ENCODE results near the gene PSTPIP1.

The PSTPIP1 gene

GRCh38 chr15:76999996-77000395 lies 5.1 kb downstream of the PSTPIP1 start:
- peak in 2 of 4 experiments; percentile 61 to 66 for DNase-seq

- peak in 1 of 4 experiments; percentile 5 for DNase-seq
Measured at GRCh38 chr15:77001351-77001750, 6.4 kb downstream of the PSTPIP1 start.

DNA sequence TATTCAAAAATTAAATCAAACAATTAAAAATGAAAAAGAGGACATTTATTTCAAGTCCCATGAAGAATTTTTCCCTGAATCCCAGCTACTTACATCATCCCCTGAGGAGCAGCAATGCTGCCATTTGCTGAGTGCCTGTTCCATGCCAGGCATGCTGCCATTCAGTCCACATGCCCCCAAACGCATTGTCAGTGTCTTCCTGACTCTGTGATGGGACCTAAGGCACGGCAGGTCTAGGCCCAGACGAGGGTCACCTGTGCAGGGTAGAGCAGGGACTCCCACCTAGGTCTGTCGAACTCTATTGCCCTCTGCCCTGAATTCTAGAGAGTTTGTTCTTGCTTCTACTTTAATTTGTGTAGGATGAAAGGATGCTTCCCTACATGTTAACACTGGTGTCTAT lies 7.0 kb downstream of the PSTPIP1 start:
- peak in 1 of 4 experiments; percentile 1 for DNase-seq

DNA sequence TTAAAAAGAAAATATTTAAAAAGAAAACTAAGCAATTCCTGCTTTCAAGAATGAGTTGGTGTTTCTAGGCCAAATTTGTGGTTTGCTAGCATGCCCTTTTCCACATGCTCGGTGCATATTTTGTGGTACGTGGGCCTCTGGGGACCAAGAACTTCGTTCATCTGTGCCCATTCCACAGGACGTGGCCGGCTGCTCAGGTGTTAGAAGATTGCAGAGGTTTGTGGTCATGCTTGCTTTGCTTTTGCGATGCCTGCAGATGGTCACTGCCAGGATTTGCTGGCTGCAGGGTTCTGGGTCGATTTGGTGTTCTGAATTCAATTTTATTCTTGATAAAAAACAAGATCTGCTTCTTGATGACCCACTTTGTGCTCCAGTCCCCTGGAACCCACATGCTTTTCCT lies 7.5 kb downstream of the PSTPIP1 start:
- peak in 1 of 4 experiments; percentile 5 for DNase-seq

DNA sequence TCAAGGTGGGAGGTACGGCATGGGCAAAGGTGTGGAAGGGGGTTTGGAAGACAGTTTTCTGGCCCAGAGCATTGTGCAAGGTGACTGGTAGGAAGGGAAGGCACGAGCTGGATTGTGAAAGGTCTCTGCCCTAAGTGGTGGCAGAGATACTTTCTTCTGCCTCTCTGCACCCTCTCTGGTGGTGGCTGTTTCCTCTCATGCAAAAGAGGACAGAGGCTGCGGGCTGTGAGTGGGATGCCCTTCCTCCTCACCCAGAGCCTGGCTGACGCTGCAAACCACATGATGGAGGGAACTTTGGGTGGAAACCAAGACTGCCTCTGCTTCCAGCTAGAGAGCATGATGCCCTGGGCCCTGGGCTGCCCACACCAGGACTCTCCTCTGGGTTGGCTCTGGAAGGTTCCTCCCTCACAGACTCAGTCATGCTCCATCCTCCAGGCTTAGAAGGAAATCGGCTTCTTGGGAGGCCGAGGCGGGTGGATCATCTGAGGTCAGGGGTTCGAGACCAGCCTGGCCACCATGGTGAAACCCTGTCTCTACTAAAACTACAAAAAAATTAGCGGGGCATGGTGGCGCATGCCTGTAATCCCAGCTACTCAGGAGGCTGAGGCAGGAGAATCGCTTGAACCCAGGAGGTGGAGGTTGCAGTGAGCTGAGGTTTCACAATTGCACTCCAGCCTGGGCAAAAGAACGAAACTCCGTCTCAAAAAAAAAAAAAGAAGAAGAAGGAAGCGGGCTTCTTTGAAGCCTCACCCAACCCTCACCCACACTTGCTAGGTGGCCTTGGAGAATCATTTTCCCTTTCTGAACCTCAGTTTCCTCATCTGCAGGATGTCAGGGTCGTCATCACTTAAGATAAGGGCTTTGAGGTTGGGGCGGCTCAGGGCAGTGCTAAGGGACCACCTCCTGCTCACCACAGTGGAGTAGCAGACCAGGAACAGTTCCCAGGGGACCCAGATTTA lies 8.3 kb downstream of the PSTPIP1 start:
- peak; percentile 94 to 98 (median 96) for DNase-seq

GRCh38 chr15:77004189-77004588 lies 9.3 kb downstream of the PSTPIP1 start:
- peak; percentile 92 to 98 (median 96) for DNase-seq

DNA sequence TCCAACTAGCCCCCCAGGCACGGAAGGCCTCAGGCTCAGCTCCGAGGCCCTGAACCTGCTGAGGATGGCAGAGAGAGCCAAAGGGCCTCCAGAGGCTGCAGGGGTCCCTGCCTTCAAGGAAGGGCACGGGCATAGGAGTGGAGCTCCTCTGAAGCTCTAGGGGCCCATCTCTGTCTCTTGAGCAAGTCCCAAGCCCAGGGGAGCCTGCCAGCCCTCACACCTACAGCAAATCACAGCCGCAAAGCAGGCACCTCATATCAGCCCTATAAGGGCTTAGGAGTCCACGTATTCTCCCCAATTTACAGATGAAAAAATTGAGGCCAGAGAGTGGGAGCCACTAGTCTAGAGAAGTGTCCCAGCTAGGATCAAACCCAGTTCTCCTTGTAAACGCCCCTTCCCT lies 14.2 kb downstream of the PSTPIP1 start:
- DNase-seq: no peak

DNA sequence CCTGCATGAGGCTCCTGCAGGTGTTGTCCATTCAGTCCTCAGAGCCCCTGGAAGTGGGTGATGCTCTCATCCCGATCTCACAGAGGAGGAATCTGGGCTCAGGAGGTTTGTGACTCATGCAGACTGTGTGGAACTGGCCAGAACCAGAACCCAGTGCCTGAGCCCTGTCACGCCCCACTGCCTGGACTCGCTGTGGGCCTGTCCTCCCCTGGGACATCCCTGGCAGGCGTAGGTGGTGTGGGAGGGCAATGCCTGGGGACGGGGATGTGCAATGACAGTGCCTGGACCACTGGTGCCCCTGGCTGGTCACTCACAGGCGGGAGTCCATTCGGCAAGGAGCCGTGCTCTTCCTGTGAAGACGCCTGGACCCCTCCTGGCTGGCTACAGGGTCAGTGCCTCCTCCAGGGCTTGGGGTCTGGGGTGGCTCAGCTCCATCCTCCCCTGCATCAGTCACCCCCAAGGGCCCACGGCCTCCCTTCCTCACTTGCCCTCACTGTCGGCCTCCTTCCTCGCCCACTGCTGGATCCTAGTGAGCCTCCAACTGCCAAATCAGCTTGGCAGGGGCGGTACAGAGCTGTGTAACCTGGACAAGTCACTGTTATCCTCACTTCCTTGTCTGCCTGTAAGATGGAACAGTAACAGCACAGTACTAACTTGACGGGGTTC lies 14.9 kb downstream of the PSTPIP1 start:
- DNase-seq: no peak

- no peak for DNase-seq
Measured at GRCh38 chr15:77010312-77010686, 15.4 kb downstream of the PSTPIP1 start.

- no peak for DNase-seq
Measured at GRCh38 chr15:77010857-77011256, 15.9 kb downstream of the PSTPIP1 start.

- DNase-seq: no peak
Measured at GRCh38 chr15:77012117-77012712, 17.3 kb downstream of the PSTPIP1 start.

GRCh38 chr15:77012868-77013267 lies 17.9 kb downstream of the PSTPIP1 start:
- no peak for DNase-seq

DNA sequence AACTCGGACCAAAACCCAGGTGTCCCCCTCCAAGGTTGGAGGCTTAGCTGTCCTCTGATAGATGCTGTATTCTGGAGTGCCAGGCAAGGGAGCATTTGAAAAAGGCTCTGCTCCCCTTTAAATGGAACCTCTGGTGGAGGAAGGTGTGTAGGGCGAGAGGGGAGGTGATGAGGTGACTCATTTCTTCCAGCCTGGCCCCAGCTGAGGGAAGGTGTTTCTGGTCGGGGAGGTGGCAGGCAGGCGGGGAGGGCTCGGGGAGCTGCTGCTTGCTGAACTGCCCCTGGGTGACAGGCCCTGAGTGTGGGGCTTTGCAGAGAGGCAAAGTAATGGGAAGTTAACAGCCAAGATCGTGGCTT lies 18.8 kb downstream of the PSTPIP1 start:
- DNase-seq: no peak

DNA sequence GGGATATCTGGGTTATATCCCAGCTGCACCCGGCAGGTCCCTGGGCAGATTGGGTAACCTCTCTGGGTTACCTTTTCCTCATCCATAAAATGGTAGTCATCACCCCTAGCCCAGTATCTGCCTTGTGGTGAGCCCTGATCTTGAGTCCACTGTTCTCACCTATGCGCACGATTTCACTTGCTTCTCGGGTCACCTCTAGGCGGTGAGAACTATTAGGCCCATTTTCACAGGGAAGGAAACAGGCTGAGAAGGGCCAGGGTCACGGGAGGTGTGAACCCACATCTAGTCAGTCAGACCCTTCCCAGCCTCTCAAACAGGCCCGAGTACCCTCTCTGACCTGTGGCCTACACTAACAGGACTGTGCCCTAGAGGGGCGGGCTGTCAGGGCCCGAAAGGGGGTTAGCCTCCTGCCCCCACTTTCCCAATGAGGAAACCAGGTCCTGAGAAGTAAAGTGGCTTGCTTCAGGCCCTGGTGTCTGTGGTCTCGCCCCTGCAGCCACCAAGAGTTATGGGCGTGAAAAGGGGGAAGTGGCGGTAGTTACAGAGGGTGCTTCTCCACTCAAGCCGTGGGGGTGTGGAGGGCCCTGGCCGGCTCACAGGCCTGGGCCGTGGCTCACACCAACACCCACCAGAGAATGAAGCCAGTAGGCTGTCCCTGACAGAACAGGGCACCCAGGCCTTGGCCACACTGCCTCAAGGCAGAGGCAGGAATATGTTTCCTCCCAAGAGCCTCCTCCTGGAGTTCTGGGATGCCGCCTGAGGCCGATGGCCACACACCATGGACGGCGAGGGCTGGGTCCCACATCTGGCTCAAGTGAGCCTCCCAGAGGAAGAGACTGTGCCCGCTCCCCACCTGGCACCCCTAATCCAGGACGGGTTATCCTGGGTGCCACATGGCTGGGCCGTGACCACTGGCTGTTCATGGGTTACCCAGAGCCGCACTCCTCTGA lies 19.5 kb downstream of the PSTPIP1 start:
- peak; percentile 88 to 94 (median 94) for DNase-seq

DNA sequence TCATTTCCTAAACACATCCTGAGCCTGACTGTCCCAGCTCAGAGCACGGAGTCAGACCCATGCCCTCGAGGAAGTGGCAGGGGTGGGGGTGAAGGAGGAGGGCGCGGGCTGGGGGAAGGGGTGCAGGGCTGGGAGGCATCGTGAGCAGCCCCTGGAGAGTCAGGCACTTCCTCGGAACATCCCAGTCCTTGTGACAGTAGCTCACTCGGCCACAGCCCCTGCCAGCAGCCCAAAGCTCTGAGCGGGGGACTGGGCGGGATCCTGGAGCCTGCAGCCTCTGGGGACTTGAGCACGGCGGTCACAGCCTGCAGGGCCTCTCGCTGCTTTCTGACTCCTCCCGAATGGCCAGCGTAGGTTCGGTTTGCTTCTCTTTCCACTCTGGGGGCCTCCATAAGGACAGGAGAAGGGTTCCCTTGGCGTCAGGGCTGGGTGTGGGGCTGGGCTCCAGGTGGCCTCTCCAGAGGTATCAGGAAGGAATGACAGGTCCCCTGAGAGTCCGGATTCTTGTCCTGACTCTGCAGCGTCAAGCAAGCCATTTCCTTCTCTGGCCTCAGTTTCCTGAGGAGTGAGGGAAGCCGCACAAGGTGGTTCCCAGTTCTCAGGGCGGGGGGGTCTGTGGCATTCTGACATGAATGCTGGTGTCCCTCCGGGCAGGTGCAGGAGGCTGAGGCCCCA lies 20.9 kb downstream of the PSTPIP1 start:
- DNase-seq: peak; percentile 58 to 73 (median 67)

- DNase-seq: no peak
Measured at GRCh38 chr15:77016321-77016695, 21.4 kb downstream of the PSTPIP1 start.

DNA sequence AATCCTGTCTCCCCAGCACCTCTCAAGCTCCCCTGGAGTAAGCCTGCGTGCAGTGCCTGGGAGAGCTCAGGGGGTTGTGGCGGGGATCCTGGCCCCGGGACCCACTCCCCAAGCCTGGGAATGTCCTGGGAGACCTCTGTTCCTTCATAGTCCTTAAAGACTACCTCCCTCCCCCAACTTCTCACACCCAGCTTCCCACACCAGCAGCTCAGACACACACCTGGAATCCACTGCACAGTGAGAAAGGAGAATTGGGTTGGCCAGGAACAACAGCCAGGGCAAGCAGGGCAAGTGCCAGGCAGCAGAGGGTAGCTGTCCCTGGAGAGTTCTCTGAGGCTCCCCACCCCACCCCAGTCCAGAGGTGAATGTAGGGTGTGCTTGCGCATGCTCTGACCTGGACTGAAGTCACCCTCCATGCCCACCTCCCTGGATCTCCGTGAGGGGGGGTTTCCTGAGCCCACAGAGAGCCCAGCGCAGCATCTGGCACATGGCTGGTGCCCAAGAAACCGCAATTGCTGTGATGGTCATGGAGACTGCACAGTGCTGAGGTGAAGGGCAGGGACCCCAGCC lies 22.2 kb downstream of the PSTPIP1 start:
- no peak for DNase-seq

DNA sequence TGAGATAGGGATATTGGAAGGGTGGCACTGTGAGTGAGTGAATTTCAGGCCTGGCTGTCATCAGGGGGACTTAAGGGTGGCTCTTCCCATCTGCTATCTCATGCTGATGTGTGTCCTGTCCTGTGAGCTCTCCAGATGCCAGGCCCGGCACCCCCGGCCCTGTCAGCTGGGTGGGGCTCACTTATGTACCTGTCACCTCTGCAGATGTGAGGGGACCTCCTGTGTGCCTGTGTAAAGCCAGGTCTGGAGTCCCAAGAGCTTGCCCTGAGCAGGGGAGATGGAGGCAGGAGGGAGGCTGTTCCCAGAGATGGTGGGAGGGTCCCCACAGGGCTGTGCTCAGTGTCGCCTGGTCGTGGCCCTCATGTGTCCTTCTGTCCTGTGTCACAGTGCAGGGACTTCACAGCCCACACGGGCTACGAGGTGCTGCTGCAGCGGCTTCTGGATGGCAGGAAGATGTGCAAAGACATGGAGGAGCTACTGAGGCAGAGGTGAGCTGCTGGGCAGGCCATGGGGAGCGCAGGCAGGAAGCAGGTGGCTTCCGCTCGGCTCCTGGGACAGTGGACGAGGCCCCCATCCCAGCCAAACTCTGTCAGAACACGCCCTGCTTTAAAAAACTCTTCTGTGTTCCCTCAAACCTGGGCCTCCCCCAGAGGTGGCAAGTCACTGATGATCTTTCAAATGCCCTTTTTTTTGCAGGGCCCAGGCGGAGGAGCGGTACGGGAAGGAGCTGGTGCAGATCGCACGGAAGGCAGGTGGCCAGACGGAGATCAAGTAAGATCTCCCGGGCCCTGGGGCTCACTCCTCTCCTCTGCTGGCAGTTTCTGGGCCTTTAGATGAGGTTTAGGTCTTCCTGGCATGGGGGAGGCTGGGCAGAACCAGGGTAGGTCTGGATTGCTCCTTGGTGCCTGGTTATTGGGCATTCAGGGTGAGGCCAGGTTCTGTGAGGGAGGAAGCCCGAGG lies 23.1 kb downstream of the PSTPIP1 start:
- no peak for DNase-seq

DNA sequence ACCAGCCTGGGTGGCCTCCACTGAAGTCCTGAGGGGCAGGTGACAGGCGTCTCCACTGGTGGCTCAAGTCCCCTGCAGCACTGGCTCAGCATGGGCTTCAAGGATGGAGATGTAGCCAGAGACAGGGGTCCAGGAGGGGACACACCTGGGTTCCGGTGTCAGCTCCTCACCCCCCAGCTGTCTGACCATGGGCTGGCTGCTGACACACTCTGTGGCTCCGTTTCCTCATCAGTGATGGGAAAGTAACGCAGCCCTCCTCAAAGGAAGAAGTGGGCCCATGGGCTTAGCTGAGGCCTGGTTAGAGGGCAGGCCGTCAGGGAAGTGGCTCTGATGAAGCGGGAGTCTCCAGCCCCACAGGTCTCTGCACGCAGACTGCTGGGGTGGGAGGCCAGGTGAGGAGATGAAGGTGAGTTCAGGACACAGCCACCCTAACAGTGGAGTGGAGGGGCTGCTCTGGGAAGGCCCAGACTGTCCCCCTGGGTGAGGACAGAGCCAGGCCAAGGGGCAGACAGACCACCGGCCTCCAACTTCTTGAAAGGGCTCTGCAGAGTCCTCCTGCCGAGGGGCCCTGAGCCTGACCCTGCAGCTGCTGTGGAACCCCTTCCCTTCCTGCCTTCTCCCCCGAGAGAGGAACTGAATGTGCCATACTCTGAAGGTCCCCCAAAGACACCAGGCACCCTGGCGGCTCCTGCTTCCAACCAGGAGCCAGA lies 24.0 kb downstream of the PSTPIP1 start:
- peak in 3 of 4 experiments; percentile 56 to 63 (median 56) for DNase-seq
